NCI-H2081 treated with DMSO at 0.1 percent for 48 hours (cell line): ENCODE measurements around the gene TXNDC17.
A peak's percentile ranks its signal among the peaks of the same experiment; 100 is the strongest.
"Not testable (repeated sequence)": the region's sequence is repeated elsewhere in the genome, so short reads cannot be mapped to it uniquely, and the experiment has no call there.

Source experiments
- DNase-seq: peaks from one replicate; lab custom pipeline; 2025; lab: John Stamatoyannopoulos, UW

Gene TXNDC17

GRCh38 chr17:6640536-6641246 lies at the start of gene TXNDC17, which contains the start of gene KIAA0753:
Gene TXNDC17 (plus strand): TSS chr17:6641060. CDS start chr17:6641083, 23 bp downstream.
Gene KIAA0753 (minus strand): TSS chr17:6640711. CDS start chr17:6635103, 5,608 bp downstream.
- DNase-seq = peak; percentile 43

- DNase-seq = no peak
Measured at GRCh38 chr17:6591599-6592158, 49.2 kb upstream of the TXNDC17 start.

DNA sequence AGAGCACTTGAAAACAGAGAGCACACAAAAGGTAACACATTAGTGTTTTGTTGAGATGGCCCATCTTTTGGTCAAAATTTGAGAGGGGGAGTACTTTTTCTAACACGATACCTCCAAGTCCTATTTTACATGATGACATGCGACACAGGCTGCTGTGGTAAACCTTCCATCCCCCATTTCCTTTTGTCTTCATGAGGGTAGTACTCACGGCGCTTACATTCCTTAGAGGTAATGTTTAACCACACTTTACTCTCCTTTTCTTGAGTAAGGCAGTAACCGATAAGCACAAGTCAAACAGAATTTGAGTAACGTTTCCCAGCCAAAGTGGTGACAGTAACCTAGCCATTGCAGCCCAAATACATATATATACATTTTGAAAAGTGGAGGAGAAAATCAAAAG lies 48.7 kb upstream of the TXNDC17 start:
- no peak for DNase-seq

DNA sequence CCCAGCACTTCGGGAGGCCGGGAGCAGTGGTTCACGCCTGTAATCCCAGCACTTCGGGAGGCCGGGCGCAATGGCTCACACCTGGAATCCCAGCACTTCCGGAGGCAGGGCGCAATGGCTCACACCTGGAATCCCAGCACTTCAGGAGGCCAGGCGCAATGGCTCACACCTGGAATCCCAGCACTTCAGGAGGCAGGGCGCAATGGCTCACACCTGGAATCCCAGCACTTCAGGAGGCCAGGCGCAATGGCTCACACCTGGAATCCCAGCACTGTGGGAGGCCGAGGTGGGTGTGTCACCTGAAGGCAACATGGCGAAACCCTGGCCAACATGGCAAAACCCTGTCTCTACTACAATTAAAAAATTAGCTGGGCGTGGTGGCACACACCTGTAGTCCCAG lies 47.5 kb upstream of the TXNDC17 start:
- not testable (repeated sequence) for DNase-seq

- no peak for DNase-seq
Measured at GRCh38 chr17:6596081-6596480, 44.8 kb upstream of the TXNDC17 start.

DNA sequence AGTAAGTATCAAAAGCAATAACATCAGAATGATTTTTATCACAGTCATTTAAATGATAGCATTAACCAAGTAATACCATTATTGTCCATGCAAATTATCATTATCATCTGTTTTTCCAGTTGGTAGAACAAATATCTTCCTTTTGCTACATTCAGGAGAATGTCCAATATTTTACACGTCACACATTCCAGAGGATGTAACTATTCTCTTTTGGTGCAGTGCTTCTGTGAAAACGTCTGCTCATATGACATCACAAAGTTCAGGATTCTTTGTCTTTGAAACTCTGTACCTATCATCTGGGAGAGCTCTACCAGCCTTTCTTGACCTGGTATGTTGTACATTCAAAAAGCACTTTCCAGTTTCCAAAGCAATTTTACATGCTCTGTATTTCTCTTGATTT lies 44.3 kb upstream of the TXNDC17 start:
- DNase-seq = no peak

DNA sequence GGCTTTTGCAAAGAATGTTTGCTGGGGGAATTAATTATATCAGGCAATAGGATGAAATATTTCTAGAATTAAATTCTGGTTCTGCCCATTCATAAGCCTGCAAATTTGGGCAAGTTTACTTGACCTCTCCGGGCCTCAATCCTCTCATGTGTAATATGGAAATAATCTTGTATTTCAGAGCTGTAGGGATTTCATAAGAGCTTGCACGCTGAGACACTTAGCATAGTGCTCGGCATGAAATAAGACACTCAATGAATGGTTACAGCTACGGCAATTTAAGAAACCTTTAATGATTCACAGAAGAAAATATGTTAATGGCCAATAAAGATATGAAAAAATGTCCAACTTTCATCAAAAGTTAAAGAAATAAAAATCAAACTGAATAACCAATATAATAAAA lies 43.9 kb upstream of the TXNDC17 start:
- no peak for DNase-seq

DNA sequence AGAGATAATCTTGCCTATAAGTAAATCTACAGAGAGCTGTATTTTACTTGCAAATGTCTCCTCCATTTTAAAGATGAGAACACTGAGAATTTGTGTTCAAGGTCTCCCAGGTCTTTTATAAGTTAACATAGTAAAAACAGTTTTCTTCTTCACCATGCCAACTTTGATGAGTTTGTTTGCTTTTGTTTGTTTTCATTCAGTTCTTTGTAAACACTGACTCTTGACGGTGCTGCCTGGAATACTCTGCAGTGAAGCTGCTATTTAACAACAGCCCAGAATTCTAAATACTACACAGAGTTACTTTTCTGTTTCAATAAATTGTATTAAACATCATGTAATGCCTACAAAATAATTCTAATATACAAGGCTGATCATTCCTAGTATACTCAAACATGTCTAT lies 43.1 kb upstream of the TXNDC17 start:
- DNase-seq = no peak

DNA sequence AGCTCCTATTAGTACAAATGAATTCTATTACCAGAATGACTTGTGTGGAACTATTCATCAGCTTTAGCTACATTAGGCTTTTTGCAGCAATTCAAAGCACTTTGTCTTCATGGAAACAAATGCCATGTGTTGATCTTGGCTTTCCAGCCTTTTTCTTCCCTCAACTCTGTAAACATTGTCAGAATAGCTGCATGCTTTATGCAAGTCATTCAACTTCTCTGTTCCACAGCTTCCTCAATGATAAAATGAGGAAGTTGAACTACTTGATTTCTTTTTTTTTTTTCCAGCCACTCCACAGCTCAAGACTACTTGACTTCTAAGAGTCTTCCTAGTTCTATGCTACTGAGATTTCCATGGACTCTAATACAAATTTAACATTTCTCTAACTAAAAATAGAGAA lies 41.5 kb upstream of the TXNDC17 start:
- no peak for DNase-seq

DNA sequence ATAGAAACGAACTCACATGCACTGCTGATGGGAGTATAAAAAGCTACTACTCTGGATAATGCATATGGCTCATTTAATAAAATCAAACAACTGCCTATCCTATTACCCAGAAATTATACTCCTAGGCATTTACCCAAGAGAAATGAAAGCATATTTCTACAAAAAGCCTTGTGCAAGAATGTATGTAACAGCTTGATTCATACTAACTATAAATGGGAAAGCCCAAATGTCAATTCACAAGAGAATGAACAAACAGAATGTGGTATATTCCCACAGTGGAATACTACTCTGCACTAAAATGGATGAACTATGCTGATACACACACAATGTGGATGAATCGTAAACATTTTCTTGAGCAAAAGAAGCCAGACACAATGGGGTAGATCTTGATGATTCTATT lies 38.7 kb upstream of the TXNDC17 start:
- DNase-seq = no peak

GRCh38 chr17:6603744-6604325 lies 37.0 kb upstream of the TXNDC17 start:
- DNase-seq = no peak

DNA sequence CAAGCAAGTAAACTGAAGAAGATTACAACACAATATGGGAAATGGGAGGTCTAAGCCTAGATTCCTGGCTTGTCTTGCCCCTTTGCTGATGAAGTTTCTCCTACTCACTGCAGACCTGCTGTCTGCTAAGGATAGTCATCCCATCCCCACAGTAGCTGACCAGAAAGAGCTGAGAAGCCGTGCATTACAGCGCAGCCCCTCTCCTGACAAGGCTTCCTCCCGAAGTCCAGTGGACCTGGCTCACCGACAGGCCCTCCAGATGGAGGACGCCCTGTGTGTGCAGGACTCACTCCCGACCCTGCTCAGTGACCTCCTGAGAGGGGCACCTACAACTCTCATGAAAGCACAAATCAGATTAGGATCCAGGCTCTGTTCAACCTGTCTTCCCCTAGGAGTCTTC lies 35.7 kb upstream of the TXNDC17 start:
- DNase-seq = no peak

DNA sequence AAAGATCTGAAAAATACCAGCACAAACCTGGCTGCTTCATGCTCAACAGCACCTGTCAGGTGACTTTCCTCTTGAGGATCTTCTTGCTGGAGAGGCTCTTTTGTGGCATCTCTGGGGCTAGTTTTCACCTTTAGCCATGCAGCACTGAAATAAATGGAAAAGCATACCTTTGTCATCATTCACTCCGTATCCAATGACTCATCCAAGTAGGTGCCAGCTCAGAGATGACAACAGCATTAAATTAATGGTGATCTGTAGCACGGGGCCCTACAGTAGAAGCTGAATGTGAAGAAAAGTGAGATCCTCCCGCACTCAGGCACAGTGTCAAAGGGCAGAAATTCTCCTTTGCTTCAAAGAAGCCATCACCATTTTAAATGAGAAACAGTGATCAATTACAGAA lies 32.5 kb upstream of the TXNDC17 start:
- no peak for DNase-seq

GRCh38 chr17:6610011-6610410 lies 30.8 kb upstream of the TXNDC17 start:
- DNase-seq = no peak

DNA sequence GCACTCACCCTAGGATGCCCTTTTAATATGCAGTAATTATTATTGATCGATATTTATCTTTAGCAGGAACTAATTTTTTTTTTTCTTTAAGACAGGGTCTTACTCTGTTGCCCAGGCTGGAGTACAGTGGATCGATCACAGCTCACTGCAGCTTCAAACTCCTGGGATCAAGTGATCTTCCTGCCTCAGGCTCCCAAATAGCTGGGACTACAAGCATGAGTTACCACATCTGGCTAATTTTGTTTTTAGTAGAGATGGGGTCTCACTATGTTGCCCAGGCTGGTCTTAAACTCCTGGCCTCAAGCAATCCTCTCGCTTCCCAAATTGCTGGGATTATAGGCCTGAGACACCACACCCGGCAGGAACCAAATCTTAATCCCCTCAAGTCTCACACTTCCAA lies 29.6 kb upstream of the TXNDC17 start:
- no peak for DNase-seq

GRCh38 chr17:6623941-6624340 lies 16.9 kb upstream of the TXNDC17 start:
- no peak for DNase-seq

GRCh38 chr17:6626616-6627015 lies 14.2 kb upstream of the TXNDC17 start:
- DNase-seq = no peak

- no peak for DNase-seq
Measured at GRCh38 chr17:6627019-6627418, 13.8 kb upstream of the TXNDC17 start.

DNA sequence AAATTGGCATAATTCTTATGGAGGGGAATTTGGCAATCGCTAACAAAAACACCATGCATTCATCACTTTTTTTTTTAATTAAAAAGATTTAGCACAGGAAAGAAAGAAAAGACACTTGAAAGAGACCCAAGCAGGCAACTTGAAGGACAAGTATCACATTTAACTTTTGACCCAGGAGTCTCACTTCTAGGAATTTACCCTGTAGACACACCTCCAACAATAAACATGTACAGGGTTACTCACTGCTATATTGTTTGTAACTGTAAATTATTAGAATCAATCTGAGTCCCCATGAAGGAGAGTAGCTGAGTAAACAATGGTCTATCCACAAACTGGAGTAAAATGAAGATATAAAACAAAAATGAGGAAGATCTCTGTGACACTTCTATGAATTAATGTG lies 10.5 kb upstream of the TXNDC17 start:
- DNase-seq = no peak

DNA sequence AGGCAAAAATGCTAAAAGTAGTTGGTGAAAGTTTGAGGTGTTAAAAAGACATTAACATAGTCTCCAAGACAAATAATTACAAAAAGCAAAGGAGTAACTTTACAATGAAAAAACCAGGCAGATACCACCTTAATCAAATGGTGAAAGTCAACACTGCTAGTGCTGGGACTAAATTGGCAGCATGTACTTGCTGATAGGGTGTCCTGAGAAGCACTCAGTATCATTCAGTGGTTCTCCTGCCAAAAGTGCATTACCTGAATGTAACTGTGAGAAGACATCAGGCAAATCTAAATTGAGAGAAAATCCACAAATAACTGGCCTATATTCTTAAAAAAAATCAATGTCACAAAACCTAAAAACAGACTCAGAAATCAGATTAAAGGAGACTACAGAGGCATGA lies 8.3 kb upstream of the TXNDC17 start:
- no peak for DNase-seq

GRCh38 chr17:6633263-6633662 lies 7.6 kb upstream of the TXNDC17 start:
- no peak for DNase-seq

- no peak for DNase-seq
Measured at GRCh38 chr17:6636105-6636504, 4.8 kb upstream of the TXNDC17 start.

GRCh38 chr17:6636616-6637457 lies 4.0 kb upstream of the TXNDC17 start:
- DNase-seq = no peak
